GM04503 (cell line): Measurements from ENCODE around the gene FGD3.

Source experiments
- DNase-seq: peaks from one replicate; pipeline ENCODE4 v3.0.0-alpha.2; 2012; ENCODE audit warnings: low read depth

The FGD3 gene

DNA sequence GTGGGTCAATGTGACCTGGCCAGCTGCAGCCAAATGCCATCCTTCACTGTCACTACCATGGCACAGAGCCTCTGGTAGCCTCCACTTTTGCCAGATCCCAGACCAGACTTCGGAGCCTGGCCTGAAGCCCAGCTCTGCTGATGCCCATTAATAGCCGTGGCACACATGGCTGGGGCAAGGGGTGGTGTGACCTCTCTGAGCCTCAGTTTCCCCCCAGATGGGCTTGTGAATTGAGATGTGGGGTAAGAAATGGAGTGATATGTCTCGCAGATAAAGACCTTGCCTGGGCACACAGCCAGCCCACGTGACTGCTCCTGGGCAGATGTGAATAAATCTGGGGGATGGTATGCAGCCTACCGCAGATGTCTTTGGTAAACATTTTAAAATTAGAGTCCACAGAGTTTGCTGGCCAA, 125.1 kb downstream of the FGD3 start:
- DNase-seq: no peak

DNA sequence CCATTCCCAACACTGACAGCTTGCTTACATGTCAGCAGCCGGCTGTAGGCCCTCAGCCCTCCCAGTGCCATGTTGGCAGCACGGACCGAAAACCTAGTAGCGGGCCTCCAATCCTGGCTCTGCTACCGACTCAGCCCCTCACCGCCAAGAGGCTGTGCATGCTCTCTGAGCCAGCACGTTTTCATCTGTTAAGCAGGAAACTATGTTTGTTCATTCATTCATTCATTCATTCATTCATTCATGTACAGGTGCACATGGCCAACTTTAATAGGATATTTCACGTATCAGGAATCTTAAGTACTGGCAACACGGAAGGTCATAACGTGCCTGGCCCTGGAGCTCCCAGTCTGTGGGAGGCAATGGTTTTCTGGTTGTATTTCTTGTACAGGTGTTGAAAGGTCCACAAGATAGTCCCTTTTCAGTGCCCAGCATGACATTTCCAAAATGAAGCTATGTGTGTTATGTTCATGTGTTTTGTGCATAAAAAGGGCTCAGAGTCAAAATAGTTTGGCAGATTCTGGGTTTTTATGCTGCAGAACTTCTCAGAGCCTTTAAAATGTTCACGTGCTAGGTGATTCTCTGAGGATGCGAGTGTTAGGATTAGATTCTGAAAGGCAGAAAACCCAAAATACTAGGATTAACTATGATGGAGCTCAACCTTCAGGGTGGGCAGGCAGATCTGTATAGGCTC, 128.9 kb downstream of the FGD3 start:
- DNase-seq: no peak

DNA sequence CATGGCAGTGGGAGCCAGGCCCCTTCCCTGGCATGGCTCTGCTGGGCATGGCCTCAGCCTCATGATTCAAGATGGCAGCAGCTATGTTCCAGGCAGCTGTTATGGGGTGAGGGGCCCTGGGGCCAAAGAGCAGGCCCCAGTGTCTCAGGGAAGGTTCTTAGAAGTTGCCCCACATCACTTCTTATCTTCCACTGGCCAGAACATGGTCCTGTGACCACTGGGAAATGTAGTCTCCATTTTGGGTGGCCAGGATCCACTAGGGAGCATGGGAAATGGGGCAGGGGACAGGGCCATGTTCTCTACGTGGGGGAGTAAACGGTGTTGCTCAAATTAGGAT, 129.4 kb downstream of the FGD3 start:
- DNase-seq: no peak

DNA sequence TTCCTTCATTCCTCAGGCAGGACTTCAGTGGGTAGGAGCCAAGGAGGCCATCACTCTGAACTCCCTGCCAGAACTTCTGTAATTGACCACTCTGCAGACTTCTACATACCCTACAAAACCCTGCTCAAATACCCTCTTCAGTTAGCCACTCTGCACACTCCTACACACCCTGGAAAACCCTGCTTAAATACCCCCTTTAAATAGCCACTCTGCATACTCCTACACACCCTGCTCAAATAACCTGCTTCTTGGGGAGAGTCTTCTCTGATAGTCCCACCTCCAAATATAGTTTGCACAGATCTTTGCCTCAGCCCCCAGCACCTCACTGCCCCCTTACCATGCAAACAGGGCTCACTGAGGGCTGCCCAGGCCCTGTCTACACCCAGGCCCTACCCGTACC, 130.0 kb downstream of the FGD3 start:
- DNase-seq: no peak

DNA sequence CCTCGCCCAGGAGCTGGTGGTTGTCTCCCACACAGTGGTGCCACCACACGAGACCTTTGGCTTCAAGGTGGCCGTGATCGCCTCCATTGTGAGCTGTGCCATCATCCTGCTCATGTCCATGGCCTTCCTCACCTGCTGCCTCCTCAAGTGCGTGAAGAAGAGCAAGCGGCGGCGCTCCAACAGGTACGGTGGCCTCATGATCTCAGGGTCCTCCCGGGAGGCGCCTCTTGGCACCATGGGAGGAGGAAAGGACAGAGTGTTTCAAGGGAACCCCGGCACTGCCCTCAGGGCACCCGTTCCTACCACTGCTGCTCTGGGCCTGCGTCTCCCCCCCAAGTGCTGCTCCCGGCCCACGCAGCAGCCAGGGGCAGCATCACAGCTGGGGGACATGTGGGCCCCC, 130.5 kb downstream of the FGD3 start:
- no peak for DNase-seq

DNA sequence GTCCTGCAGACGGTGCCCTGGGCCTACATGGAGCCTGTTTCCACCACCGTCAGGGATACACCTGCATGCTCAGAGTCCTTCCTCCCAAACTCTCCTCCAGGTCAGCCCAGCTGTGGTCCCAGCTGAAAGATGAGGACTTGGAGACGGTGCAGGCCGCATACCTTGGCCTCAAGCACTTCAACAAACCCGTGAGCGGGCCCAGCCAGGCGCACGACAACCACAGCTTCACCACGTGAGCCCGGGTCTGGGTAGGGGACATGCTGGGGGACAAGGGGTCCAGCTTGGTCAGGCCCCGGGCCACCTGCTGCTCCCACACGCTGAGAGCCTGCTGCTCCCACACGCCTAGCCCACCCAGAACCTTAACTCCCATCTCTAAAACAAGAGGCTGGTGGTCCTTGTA, 132.0 kb downstream of the FGD3 start:
- no peak for DNase-seq

DNA sequence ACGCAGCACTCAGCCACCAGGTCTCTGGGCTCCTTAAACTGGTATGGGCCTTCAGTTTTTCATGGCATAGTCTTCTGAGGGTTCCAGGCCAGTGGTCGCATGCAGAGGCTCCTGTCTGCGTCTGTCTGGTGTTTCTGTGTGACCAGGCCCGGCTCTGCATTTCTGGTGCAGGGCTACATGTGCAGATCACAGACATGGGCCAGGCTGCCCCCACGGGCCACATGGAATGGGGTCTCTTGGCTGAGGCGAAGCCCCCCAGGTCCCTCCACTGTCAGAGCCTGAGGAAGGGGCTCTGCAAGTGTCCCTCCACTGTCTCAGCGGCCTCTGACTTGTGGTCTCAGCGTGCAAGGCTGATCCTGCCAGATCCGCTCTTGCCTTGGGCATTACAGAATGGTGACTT, 133.1 kb downstream of the FGD3 start:
- no peak for DNase-seq

DNA sequence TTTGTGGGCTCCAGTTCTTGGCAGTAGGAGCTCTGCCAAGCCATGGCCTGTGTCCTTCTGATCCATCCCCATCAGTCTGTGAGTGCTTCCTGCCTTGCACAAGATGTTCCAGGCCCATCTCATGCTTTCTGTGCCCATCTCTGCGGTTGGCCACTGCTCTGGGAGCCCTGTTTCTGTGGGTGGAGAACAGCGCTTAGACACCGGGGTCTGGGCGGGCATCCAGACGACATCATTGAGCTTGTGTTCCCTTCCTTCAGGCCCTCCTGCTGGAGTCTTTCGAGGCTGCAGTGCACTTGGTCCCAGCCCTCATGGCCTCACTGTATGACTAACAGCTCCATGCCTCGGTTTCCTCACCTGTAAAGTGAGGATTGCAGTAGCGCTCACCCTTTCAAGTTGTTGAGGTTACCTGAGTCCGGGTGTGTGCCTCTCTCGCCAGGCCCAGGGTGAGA, 133.8 kb downstream of the FGD3 start:
- no peak for DNase-seq

DNA sequence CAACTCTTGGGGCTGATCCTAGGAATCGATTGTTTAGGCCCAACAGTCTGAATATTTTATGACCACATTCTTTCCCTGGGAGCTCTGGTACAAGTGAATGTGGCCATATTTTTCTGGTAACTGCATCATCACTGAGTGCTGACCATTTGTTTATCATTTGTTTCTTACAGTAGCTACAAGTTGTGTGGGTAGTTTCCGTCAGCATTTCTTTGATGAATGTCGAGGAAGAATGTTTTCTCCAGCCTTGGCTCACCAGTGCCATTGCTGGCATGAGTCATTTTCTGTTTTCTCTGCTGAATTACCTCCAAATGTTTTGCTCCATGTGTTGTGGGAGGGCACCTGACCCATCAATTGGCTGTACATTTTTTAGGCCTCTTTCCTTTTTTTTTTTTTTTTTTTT, 134.6 kb downstream of the FGD3 start:
- peak; percentile 92 for DNase-seq

DNA sequence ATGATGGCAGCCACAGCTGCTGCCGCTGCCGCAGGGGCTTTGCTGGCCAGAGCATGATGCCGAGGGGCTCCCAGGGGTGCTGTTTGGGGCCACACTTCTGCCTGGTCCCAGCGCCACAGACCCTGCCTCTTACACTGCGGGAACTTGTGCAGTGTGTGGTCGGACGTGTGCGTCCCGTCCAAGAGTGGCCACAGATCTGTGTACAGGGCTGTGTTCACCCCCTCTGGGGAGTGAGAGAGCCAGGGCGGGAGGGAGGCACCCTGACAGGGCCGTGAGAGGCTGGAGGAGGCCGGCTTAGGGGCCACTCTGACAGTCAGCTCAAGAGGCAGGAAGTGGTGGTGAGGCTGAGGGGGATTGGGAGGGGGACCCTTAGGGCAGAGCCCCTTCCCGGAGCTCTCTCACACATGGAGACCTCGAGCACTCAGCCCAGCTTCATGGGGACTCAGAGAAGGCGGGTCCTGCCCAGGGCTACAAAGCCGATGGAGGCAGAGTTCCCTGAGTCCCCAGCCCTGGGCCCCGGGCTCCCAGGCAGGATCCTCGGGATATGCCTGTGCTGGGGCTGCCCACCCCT, 135.6 kb downstream of the FGD3 start:
- DNase-seq: no peak

DNA sequence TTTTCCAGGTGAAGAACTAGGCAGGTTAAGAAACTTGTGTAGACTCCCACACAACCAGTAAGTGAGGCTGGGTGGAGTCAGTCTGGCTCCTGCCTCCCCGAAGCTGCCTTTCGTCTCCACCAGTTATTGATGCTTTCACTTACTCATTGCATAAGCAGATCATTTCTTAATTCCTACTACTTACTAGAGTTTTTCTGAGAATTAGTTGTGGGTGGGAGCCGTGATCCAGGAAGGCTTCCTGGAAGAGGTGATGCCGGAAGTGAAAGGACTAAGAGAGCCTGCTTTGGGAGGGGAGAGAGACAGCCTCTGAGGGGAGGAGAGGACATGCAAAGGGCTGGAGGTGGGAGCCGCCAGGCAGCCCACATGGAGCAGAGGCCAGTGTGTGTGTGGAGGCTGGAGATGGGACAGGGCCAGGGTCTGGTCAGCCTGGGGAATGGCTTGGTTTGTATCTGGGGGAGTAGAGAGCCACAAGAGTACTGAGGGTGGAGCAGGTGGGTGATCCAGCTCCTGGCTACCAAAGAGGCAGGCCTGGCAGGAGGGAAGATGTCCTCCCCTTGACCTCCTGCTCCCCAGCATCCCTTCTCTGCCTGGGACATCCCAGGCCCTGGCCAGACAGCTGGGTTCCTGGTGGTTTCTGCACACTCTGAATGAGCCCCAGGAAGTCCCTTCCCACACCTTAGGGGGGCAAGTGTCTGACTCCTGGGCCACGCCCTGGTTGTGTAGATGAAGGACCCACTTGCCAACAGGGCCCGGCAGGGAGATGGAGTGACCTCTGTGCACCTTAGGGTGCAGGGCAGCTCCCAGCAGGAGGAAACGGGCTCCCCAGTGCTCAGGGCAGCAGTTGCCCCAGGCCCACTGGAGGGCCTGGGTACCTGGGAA, 136.5 kb downstream of the FGD3 start:
- no peak for DNase-seq

DNA sequence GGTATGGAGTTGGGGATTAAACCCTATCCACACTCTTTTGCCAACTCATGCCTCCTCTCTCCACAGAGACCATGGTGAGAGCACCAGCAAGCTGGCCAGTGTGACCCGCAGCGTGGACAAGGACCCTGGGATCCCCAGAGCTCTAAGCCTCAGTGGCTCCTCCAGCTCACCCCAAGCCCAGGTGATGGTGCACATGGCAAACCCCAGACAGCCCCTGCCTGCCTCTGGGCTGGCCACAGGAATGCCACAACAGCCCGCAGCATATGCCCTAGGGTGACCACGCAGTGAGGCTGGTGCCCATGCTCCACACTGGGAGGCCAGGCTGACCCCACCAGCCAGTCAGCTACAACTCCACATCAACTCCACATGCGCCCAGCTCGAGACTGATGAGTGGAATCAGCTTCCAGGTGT, 137.2 kb downstream of the FGD3 start:
- DNase-seq: no peak

DNA sequence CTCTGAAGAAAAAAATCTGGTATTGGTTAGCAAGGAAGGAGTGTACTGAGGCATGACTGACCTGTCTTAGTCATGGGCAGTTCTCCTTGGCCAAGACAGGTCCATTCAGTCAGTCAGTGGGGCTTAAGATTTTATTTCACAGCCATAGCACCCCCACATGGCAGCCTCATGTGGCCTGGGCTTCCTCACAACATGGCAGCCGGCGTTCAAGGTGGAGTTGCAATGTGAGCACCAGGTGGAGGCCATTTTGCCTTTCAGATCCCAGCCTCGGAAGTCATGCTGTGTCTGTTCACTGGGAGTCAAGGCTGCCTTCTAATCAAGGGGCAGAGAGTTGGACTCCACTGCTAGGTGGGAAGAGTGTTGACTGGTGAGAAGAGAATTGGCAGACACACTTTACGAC, 138.4 kb downstream of the FGD3 start:
- DNase-seq: no peak
